Measurements from ENCODE around the gene ABCF2.

DNA sequence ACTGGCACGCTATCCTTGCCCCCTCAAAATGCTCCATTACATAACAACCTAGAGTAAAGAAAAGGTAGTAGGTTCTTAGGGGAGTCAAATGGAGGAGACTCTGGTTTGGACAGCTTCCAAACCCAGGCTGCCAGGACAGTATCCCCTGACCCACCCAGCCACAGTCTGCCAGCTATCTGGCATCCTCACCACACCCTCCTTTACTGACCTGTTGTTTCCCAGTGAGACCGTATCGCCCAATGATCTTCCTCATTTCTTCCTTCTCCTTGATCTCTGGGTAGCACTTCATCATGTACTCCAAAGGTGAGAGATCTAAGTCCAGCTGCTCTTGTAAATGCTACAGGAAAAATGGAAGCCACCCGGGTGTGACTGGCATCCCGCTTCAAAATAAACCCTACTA, 11.6 kb downstream of the ABCF2 start:
- no peak for TF ChIP-seq EZH2phosphoT487 (IDR thresholded peaks at IDR 0.05; ENCODE audit: borderline replicate concordance, low read depth)
- no peak for TF ChIP-seq SIN3A (IDR thresholded peaks at IDR 0.05; ENCODE audit: borderline replicate concordance, low read depth, low read length)
- TF ChIP-seq, protein P1, sequence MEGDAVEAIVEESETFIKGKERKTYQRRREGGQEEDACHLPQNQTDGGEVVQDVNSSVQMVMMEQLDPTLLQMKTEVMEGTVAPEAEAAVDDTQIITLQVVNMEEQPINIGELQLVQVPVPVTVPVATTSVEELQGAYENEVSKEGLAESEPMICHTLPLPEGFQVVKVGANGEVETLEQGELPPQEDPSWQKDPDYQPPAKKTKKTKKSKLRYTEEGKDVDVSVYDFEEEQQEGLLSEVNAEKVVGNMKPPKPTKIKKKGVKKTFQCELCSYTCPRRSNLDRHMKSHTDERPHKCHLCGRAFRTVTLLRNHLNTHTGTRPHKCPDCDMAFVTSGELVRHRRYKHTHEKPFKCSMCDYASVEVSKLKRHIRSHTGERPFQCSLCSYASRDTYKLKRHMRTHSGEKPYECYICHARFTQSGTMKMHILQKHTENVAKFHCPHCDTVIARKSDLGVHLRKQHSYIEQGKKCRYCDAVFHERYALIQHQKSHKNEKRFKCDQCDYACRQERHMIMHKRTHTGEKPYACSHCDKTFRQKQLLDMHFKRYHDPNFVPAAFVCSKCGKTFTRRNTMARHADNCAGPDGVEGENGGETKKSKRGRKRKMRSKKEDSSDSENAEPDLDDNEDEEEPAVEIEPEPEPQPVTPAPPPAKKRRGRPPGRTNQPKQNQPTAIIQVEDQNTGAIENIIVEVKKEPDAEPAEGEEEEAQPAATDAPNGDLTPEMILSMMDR (IDR thresholded peaks at IDR 0.05) = no peak
- TF ChIP-seq POLR2AphosphoS5 (IDR thresholded peaks at IDR 0.05; ENCODE audit: low read depth, low read length) = no peak
- TF ChIP-seq GATA2 (CRISPR knock-in tag; IDR thresholded peaks at IDR 0.05) = no peak
- TF ChIP-seq MXI1 (IDR thresholded peaks at IDR 0.05; ENCODE audit: low read depth, low read length) = no peak
- no peak for TF ChIP-seq CHD2 (IDR thresholded peaks at IDR 0.05; ENCODE audit: low read length, partially characterized antibody)
- no peak for TF ChIP-seq JUND (IDR thresholded peaks at IDR 0.05)
- TF ChIP-seq FOXJ3 (CRISPR knock-in tag; IDR thresholded peaks at IDR 0.05) = no peak
- TF ChIP-seq, protein P2, sequence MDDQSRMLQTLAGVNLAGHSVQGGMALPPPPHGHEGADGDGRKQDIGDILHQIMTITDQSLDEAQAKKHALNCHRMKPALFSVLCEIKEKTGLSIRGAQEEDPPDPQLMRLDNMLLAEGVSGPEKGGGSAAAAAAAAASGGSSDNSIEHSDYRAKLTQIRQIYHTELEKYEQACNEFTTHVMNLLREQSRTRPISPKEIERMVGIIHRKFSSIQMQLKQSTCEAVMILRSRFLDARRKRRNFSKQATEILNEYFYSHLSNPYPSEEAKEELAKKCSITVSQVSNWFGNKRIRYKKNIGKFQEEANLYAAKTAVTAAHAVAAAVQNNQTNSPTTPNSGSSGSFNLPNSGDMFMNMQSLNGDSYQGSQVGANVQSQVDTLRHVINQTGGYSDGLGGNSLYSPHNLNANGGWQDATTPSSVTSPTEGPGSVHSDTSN (IDR thresholded peaks at IDR 0.05) = no peak
- no peak for TF ChIP-seq FOSL2 (IDR thresholded peaks at IDR 0.05; ENCODE audit: borderline replicate concordance, low read depth)

All from SK-N-SH (cell line).